Activated naive CD4-positive, alpha-beta T cell treated with anti-CD3 and anti-CD28 coated beads, Interleukin-2, amount 10 ng/mL, durations not matched to agents 7 days and 5 days (primary cell): ENCODE data around the gene NFIB.

ENCODE experiments used
- CTCF ChIA-PET: fragments of 350-600 bp; sonication (Branson Sonifier 250); formaldehyde crosslinking; loops from one replicate; lab custom pipeline; 2021; ENCODE audit warnings: antibody characterized with exemption; lab: Charles Lee
- DNase-seq: peaks from one replicate; pipeline ENCODE4 v3.0.0-alpha.2; 2020
- H3K27ac Mint-ChIP-seq: one replicate; pipeline ENCODE4 v1.8.0; 2021; ENCODE audit warnings: mild to moderate bottlenecking, moderate library complexity, mixed read lengths
- H3K27me3 Mint-ChIP-seq: one replicate; pipeline ENCODE4 v1.8.0; 2021; ENCODE audit warnings: mild to moderate bottlenecking, mixed read lengths
- H3K36me3 Mint-ChIP-seq: one replicate; pipeline ENCODE4 v1.8.0; 2021; ENCODE audit warnings: mixed read lengths
- H3K4me1 Mint-ChIP-seq: one replicate; pipeline ENCODE4 v1.8.0; 2021; ENCODE audit warnings: mixed read lengths
- H3K4me3 Mint-ChIP-seq: one replicate; pipeline ENCODE4 v1.8.0; 2021; ENCODE audit warnings: mild to moderate bottlenecking, moderate library complexity, mixed read lengths
- H3K9me3 Mint-ChIP-seq: one replicate; pipeline ENCODE4 v1.8.0; 2021; ENCODE audit warnings: mixed read lengths

Gene NFIB

DNA sequence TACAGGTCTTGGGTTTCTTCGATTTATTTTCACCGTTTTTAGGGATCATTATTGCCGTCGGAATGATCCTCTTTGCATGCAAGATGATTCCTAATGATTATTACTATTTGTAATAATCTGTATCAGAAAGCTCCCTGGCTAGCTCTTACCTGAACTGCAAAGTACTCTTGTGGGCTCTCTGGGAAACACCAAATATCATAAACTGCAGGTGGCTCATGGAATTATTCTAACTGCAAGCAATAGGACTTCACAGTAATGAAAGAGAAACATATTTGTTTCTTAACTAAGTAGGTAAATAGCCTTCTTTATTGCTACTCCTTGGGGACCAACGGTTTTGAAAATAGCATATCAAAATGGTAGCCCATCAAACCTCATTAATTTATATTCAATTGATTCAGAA is 219.4 kb downstream of the NFIB start:
- no peak for DNase-seq
- no peak overlapping the region for H3K4me3 Mint-ChIP-seq
- no peaks in the 10 kb centered on the region for H3K27me3 Mint-ChIP-seq
- H3K27ac Mint-ChIP-seq = no peak overlapping the region
- no peaks in the 10 kb centered on the region for H3K9me3 Mint-ChIP-seq
- CTCF ChIA-PET = no interaction called here
- H3K4me1 Mint-ChIP-seq = no peaks in the 10 kb centered on the region
- H3K36me3 Mint-ChIP-seq = no peaks in the 10 kb centered on the region

DNA sequence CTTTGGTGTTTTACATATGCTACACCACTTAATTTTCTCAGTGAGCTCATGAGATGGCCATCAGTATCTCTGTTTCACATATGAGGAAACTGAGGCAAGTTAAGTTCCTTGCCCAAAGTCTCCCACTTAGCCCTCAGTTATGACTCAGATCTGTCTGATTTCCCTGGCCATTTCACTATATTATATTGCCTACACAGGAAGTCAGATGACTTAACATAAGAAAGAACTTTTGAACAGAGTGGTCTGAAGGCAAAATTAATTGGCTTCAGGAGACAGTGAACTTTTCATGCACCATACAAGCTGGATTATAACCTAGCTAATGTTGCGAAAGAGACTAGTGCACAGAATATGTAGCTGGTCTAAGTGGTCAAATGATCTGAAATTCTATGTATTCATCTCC is 221.6 kb downstream of the NFIB start:
- H3K9me3 Mint-ChIP-seq = no peaks in the 10 kb centered on the region
- H3K36me3 Mint-ChIP-seq = no peaks in the 10 kb centered on the region
- CTCF ChIA-PET = no interaction called here
- no peak overlapping the region for H3K27ac Mint-ChIP-seq
- no peak overlapping the region for H3K4me3 Mint-ChIP-seq
- no peaks in the 10 kb centered on the region for H3K27me3 Mint-ChIP-seq
- DNase-seq = no peak
- no peaks in the 10 kb centered on the region for H3K4me1 Mint-ChIP-seq

DNA sequence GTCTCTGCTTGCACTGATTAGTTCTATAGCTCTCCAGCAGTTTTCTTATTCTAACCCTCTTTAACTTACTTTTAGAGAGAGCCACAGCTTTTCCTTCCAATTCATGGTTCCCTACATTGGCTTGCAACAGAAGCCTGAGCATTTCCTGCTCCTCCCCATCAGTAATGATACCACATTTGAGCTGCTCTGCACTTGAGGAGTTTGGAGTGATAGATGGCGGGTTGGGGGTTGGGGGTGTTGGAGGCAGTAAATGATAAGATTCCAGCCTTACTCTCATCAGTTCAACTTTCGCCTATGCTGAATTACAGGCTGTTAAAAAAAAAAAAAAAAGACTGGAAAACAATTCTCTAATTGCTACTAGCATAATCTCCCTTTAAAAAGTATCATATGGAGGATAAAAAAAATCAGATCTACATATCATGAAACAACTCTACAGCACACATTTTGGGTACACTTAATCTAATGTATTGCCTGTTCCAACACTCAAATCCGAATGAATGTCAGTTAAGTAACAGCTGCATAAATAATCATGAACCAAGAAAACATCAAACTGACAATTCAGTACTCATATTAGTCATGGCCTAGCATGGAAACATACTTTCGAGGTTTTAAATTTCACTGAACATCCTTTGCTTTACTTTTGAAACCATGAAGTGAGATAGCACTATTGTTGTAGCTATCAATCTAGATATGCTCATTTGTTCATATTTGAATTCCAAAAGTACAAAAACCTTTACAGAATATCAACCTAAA is 224.7 kb downstream of the NFIB start:
- no peak for DNase-seq
- no peaks in the 10 kb centered on the region for H3K9me3 Mint-ChIP-seq
- no peaks in the 10 kb centered on the region for H3K36me3 Mint-ChIP-seq
- CTCF ChIA-PET = no interaction called here
- no peaks in the 10 kb centered on the region for H3K27me3 Mint-ChIP-seq
- no peak overlapping the region for H3K4me3 Mint-ChIP-seq
- H3K4me1 Mint-ChIP-seq = no peaks in the 10 kb centered on the region
- H3K27ac Mint-ChIP-seq = no peak overlapping the region

DNA sequence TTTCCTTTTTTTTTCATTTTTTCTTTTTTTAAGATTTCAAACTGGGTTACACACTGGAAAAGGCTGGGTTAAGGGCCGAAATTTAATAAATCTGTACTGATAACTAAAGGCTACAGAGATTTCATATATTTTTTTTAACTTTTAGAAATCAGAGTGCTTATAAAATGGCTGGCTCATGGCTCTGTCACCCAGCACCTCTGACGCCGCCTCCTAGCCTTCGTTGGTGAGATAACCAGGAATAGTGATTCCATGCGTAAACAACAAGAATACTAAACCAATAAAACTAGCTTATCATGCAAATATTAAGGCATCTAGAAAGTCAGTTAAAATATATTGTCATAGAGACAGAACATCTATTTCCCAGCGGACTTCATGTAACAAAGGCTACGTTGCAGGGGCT is 226.4 kb downstream of the NFIB start:
- no peak overlapping the region for H3K27ac Mint-ChIP-seq
- no peaks in the 10 kb centered on the region for H3K27me3 Mint-ChIP-seq
- CTCF ChIA-PET = no interaction called here
- no peaks in the 10 kb centered on the region for H3K36me3 Mint-ChIP-seq
- no peaks in the 10 kb centered on the region for H3K9me3 Mint-ChIP-seq
- no peaks in the 10 kb centered on the region for H3K4me1 Mint-ChIP-seq
- no peak for DNase-seq
- H3K4me3 Mint-ChIP-seq = no peak overlapping the region

DNA sequence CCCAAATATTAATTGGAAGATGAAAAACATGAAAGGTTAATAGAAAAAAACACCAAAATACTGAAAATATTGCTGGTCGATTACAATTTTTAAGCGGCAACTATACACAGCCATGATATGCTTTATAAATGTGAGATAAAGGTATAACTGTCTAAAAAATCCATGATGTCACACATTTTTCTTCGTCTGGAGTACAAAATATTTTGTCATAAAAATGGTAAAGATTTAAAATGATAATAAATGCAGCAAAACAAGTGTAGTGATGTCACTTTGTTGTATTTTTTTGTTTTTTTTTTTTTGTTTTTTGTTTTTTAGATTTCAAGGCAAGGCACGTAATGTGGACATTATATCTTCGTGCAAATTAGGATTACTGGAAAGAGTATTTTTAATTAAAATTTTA is 227.4 kb downstream of the NFIB start:
- H3K4me3 Mint-ChIP-seq = no peak overlapping the region
- H3K27me3 Mint-ChIP-seq = no peaks in the 10 kb centered on the region
- H3K4me1 Mint-ChIP-seq = no peaks in the 10 kb centered on the region
- H3K9me3 Mint-ChIP-seq = no peaks in the 10 kb centered on the region
- CTCF ChIA-PET = interaction anchor here (0.8 kb wide), 1 partner anchor 571 kb away, joined by 3 read pairs; no protein-coding TSS in a partner anchor
- no peak for DNase-seq
- H3K36me3 Mint-ChIP-seq = no peaks in the 10 kb centered on the region
- no peak overlapping the region for H3K27ac Mint-ChIP-seq

DNA sequence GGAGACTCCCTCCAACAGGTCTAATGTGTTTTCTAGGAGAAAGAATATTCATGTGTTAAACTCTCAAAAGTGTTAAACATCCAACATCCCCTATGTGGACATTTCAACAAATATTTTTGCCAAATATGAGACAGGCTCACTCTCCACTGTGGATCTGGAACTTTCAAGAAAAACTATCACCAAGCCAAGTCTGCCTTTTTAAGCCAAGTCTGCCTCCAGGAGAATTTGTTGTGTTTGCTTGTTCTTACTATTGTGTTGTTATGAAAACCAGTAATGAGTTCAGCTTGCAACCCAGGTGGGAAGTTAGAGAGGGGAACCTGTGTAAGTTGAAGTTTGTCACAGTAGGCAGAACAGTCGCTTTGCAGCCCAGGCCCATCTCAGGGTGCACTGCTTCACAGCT is 228.1 kb downstream of the NFIB start:
- CTCF ChIA-PET = interaction anchor here (0.8 kb wide), 1 partner anchor 570 kb away, joined by 3 read pairs; no protein-coding TSS in a partner anchor

DNA sequence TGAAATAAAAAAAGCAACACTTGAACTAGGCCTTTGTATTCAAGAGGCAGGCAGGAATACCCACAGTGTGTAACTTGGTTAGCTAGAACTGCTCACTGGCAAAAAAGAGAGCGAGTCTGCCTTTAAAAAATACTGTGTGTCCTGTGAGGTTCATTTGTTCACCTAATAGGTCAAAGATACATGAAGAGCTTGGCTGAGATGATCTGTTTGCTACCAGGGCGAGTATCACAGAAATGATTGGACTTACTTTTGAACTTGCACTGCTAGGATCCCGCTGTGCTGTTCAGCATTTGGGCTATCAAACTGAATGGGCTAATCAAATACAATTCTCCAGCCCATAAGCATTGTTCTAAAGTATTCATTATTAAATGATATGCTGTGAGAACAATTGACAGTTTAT is 229.1 kb downstream of the NFIB start:
- CTCF ChIA-PET = no interaction called here
- Mint-ChIP-seq H3K27ac (no peak overlapping the region), H3K4me3 (no peak overlapping the region), H3K9me3 (no peaks in the 10 kb centered on the region), H3K4me1 (no peaks in the 10 kb centered on the region), H3K36me3 (no peaks in the 10 kb centered on the region), H3K27me3 (no peaks in the 10 kb centered on the region)
- DNase-seq = no peak

More for the DNA sequence above, 228.1 kb downstream of the NFIB start:
- no peak overlapping the region for H3K4me3 Mint-ChIP-seq
- no peak for DNase-seq
- no peaks in the 10 kb centered on the region for H3K27me3 Mint-ChIP-seq
- H3K36me3 Mint-ChIP-seq = no peaks in the 10 kb centered on the region
- no peaks in the 10 kb centered on the region for H3K4me1 Mint-ChIP-seq
- H3K27ac Mint-ChIP-seq = no peak overlapping the region
- no peaks in the 10 kb centered on the region for H3K9me3 Mint-ChIP-seq

DNA sequence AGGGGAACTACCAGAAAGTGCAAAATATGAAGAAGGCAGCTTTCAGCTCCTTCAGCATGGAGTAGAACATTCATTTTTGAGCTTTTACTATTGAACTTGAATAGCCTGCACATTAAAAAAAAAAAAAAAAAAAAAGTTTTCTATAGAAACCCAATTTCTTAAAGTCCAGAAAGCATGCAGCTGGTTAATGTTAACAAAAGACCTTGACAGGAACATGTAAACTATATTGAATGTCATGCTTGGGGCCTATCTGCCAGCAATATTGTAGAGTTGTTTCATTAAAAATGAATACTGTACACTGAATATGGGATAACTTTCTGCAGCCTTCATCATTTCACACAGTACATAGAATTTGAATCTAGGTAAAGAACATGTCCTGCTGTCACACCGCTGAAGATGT is 230.6 kb downstream of the NFIB start:
- Mint-ChIP-seq H3K4me1 (no peaks in the 10 kb centered on the region), H3K36me3 (no peaks in the 10 kb centered on the region), H3K27ac (no peak overlapping the region), H3K9me3 (peaks cover 1% of the 10 kb centered on the region), H3K4me3 (no peak overlapping the region), H3K27me3 (no peaks in the 10 kb centered on the region)
- CTCF ChIA-PET = no interaction called here
- no peak for DNase-seq

DNA sequence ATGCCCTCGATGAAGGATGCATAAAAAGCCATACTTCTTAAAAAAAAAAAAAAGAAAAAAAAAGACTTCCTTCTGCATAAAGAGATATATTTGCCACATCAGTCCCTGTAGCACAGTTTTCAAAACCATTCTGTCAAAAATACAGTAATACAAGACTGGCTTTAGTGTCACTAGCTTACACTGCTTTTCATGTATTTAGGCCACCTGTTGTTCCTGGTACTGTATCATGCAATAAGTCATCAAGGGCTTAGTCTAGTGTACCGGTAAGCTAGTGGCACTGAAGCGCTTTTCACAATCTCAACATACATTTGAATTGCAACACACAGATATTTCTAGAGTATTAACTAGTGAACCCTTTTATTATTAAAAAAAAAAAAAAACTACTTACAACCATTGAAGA is 231.2 kb downstream of the NFIB start:
- DNase-seq = no peak
- Mint-ChIP-seq H3K4me1 (no peaks in the 10 kb centered on the region), H3K36me3 (no peaks in the 10 kb centered on the region), H3K27ac (no peak overlapping the region), H3K4me3 (no peak overlapping the region), H3K9me3 (peaks cover 1% of the 10 kb centered on the region), H3K27me3 (no peaks in the 10 kb centered on the region)
- CTCF ChIA-PET = no interaction called here

DNA sequence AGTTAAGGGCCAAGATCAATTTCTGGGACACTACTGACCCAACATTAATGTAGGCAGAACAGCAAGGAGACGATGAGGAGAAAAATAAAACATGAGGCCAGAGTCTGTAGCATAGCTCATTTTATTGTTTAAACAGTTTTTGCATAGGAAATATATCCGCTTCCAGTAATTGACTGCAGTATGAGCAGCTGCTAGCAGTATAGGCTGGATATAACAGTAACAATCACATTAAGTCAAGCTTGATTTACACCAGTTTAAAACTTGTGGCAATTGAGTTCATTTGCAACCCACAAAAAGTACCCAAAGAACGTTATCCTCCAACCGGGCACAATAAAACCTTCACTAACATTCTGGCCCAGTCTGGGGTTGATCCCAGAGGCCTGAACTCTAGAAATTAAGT is 232.2 kb downstream of the NFIB start:
- CTCF ChIA-PET = no interaction called here
- Mint-ChIP-seq H3K27ac (no peak overlapping the region), H3K27me3 (no peaks in the 10 kb centered on the region)

DNA sequence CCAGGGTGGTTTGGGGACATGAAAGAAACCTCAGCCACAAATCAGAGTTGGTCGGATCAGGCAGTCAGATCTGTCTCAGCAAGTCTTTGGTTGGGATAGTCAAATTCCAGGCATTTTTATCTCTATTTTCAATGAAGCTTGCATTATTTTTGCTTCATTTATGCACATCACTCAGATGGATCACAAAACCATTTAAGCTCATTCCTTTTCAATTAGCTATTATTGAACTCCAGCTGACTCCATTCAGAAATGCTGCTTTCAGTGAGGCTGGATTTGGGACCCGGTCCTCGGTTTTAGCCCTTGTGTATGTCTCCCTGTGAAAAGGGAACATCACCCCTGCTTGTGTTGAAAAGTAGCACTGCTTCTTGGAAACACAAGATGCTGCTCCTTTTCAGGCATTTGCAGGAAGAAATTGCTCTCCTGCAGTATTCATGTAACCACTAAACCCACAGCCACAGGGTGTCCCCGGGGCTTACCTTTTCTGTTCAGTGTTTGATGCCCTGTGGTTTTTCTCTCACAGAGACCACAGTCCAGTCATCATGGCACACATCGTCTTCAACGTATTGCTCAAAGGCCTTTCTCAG is 232.9 kb downstream of the NFIB start:
- Mint-ChIP-seq H3K27ac (no peak overlapping the region), H3K9me3 (peaks cover 1% of the 10 kb centered on the region), H3K4me1 (no peaks in the 10 kb centered on the region), H3K4me3 (no peak overlapping the region), H3K27me3 (no peaks in the 10 kb centered on the region), H3K36me3 (no peaks in the 10 kb centered on the region)
- CTCF ChIA-PET = no interaction called here
- DNase-seq = no peak

More for the DNA sequence above, 232.2 kb downstream of the NFIB start:
- Mint-ChIP-seq H3K4me3 (no peak overlapping the region), H3K4me1 (no peaks in the 10 kb centered on the region), H3K36me3 (no peaks in the 10 kb centered on the region), H3K9me3 (peaks cover 1% of the 10 kb centered on the region)
- DNase-seq = no peak

DNA sequence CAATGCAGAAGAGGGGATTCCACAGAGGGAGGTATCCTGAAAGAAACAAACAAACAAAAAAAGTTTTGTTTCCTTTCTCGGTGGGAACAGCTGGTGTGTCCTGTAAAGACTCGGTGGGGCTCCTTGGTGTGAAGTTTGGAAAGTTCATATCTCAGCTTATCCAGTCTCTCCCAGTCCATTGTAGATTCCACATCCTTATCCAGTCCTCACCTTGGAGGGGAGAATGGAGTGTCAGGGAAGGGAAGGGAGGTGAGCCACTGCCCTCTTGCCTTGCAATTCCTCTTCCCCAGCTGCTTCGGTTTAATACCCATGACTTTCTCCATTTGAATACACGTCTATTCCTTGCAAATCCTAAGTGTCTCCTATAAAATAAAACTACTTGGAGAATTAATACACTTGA is 234.5 kb downstream of the NFIB start:
- CTCF ChIA-PET = no interaction called here
- peaks cover 1% of the 10 kb centered on the region for H3K9me3 Mint-ChIP-seq
- no peaks in the 10 kb centered on the region for H3K4me1 Mint-ChIP-seq
- H3K36me3 Mint-ChIP-seq = no peaks in the 10 kb centered on the region
- H3K4me3 Mint-ChIP-seq = no peak overlapping the region
- no peak overlapping the region for H3K27ac Mint-ChIP-seq
- no peak for DNase-seq
- H3K27me3 Mint-ChIP-seq = no peaks in the 10 kb centered on the region

DNA sequence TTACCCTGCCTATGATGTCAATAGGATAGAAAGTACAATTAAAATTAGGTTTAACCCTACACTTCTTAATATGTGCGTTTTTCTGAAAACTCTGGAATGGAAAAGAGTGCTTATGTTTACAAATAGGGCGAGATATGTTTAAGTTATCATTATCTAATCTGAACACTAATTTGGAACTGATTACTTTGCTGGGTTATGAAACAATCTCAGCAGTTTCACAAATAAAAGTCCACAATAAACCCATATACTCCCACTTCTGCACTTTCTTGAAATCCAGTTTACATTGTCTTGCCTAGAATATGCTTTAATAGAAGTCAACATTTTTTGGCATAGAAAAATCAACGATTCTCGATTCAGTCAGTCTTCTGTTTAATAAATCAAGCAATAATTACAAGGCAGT is 236.3 kb downstream of the NFIB start:
- Mint-ChIP-seq H3K9me3 (peaks cover 4% of the 10 kb centered on the region), H3K36me3 (no peaks in the 10 kb centered on the region), H3K4me1 (no peaks in the 10 kb centered on the region), H3K27me3 (no peaks in the 10 kb centered on the region), H3K27ac (no peak overlapping the region), H3K4me3 (no peak overlapping the region)
- no peak for DNase-seq
- CTCF ChIA-PET = no interaction called here

DNA sequence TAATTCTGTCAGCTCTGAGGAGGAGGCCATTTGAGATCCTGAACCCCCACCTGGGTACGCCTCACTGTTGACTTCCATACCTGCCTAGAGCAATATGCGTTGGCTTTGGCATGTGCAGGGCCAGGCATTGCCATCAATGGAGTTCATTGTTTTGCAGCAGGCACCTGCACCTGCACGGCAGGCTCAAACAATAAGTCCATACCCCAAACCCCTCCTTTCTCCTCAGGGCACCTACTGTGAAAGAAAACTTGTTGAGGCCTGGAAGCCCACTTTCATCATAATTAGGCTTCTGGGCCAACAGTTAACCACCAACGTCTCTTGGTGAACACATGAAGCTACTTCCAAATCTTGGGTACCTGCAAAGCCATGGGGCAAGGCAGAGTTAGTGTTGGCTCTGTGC is 238.7 kb downstream of the NFIB start:
- Mint-ChIP-seq H3K4me3 (no peak overlapping the region), H3K27me3 (no peaks in the 10 kb centered on the region), H3K36me3 (no peaks in the 10 kb centered on the region), H3K9me3 (peaks cover 15% of the 10 kb centered on the region), H3K27ac (no peak overlapping the region), H3K4me1 (no peaks in the 10 kb centered on the region)
- CTCF ChIA-PET = no interaction called here
- no peak for DNase-seq

DNA sequence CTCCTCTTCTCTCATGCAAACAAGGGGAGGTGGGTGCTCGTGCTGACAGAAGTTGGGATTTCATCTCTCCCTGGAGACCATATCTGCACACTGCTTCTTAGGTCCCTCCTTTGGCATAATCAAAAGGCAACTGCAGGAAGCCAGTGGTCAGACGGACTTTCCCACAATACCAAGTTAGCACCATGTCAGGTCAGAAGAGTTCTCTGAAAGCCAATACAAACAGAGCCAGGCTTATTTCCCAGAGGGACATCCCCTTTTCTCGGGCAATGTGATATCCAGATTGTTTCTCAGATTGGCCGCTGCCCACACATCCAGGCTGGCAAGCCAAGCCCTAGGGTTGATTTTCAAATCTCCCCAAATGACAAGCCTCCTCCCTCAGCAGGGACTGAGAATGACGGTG is 241.1 kb downstream of the NFIB start:
- H3K27ac Mint-ChIP-seq = no peak overlapping the region
- no peaks in the 10 kb centered on the region for H3K27me3 Mint-ChIP-seq
- no peaks in the 10 kb centered on the region for H3K36me3 Mint-ChIP-seq
- CTCF ChIA-PET = no interaction called here
- DNase-seq = no peak
- peaks cover 14% of the 10 kb centered on the region for H3K9me3 Mint-ChIP-seq
- no peaks in the 10 kb centered on the region for H3K4me1 Mint-ChIP-seq
- no peak overlapping the region for H3K4me3 Mint-ChIP-seq
